GM23248 (cell line): ENCODE measurements around the gene GPR4.

Experiments used
- EZH2 ChIP-seq: fragments of 200-600 bp; sonication (generic); IDR thresholded peaks from 2 replicates; pipeline ENCODE4 v1.6.1; 2018; ENCODE audit warnings: antibody characterized with exemption, mild to moderate bottlenecking; ENCODE audit not compliant: insufficient read depth, poor library complexity, severe bottlenecking
- EZH2phosphoT487 ChIP-seq: fragments of 200-600 bp; sonication (generic); IDR thresholded peaks from 2 replicates; pipeline ENCODE4 v1.6.1; 2018; ENCODE audit warnings: antibody characterized with exemption, moderate library complexity, mild to moderate bottlenecking, low read depth; ENCODE audit not compliant: insufficient read depth

DNA sequence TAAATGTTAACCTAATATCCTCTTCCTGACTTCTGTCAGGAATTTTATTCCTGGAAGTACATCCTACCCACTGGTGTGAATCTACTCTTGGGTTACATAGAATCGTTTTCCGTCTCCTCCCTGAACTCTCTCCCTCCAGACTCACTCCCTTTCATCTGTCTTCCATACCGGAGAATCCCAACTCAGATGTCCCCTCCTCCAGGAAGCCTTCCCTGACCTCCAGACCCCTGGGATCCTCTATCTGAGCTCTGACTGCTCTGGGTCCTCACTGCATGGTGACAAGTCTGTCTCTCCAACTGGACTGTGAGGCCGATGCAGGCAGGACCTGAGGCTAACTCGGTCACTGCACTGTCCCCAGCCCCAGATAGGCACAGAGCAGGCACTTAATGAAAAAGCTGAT is 42.0 kb downstream of the GPR4 start:
- TF ChIP-seq EZH2phosphoT487 (no peak), EZH2 (no peak)
